Keratinocyte (primary cell): ENCODE data around the gene HSPG2. TPM values are rescaled to one million over a fixed set of nuclear protein-coding genes. Genes with fewer than 3 reads are reported as not detected.

Experiments
- DNase-seq: peaks from one replicate; pipeline ENCODE4 v3.0.0-alpha.2; 2011; ENCODE audit warnings: low read depth, missing footprints, low spot score
- FAIRE-seq: peaks from 2 replicates; lab custom pipeline; 2011; peaks lifted over from hg19 to GRCh38; lab: Jason Lieb, UNC
- H2AFZ ChIP-seq: 2 replicates; pipeline ENCODE4 v1.6.0; 2012; ENCODE audit warnings: low read length, control low read depth, inconsistent platforms; ENCODE audit not compliant: control insufficient read depth
- H3K27ac ChIP-seq: 2 replicates; pipeline ENCODE4 v1.5.1; 2011; ENCODE audit warnings: low read length; ENCODE audit not compliant: control insufficient read depth, insufficient read depth
- H3K27me3 ChIP-seq: 3 replicates; pipeline ENCODE4 v1.6.0; 2011; ENCODE audit warnings: low read length; ENCODE audit not compliant: control insufficient read depth, insufficient read depth; ENCODE audit errors: extremely low read depth
- H3K36me3 ChIP-seq, 2 experiments: 2 replicates in 1 of 2; 3 replicates in 1 of 2; pipeline ENCODE4 v1.5.1; 2011; ENCODE audit warnings: low read length in 2 of 2, mild to moderate bottlenecking in 1 of 2; ENCODE audit not compliant: control insufficient read depth in 2 of 2, insufficient read depth in 2 of 2; ENCODE audit errors: extremely low read depth in 1 of 2
- H3K4me1 ChIP-seq: 3 replicates; pipeline ENCODE4 v1.5.1; 2011; ENCODE audit warnings: low read length; ENCODE audit not compliant: control insufficient read depth, insufficient read depth; ENCODE audit errors: extremely low read depth
- H3K4me2 ChIP-seq: 3 replicates; pipeline ENCODE4 v1.6.0; 2011; ENCODE audit warnings: low read depth, low read length; ENCODE audit not compliant: control insufficient read depth, insufficient read depth; ENCODE audit errors: extremely low read depth
- H3K4me3 ChIP-seq, 3 experiments: fragments of 200-600 bp in 1 of 3; sonication (generic) in 1 of 3; 2 replicates in 2 of 3; 3 replicates in 1 of 3; pipeline ENCODE4 v1.5.1; 2011 to 2016; ENCODE audit warnings: low read length in 3 of 3, mild to moderate bottlenecking in 3 of 3, control low read depth in 2 of 3, inconsistent platforms in 1 of 3, low read depth in 1 of 3, mixed read lengths in 1 of 3, mixed run types in 1 of 3, moderate library complexity in 1 of 3; ENCODE audit not compliant: control insufficient read depth in 2 of 3, insufficient read depth in 2 of 3; ENCODE audit errors: extremely low read depth in 1 of 3
- H3K79me2 ChIP-seq: 2 replicates; pipeline ENCODE4 v1.6.0; 2012; ENCODE audit warnings: low read length; ENCODE audit not compliant: control insufficient read depth, insufficient read depth
- H3K9ac ChIP-seq: 3 replicates; pipeline ENCODE4 v1.6.0; 2011; ENCODE audit warnings: low read length; ENCODE audit not compliant: control insufficient read depth, insufficient read depth; ENCODE audit errors: extremely low read depth
- H3K9me1 ChIP-seq: 3 replicates; pipeline ENCODE4 v1.6.0; 2011; ENCODE audit warnings: low read length; ENCODE audit not compliant: control insufficient read depth, insufficient read depth; ENCODE audit errors: extremely low read depth
- H3K9me3 ChIP-seq: 2 replicates; pipeline ENCODE4 v1.5.1; 2012; ENCODE audit warnings: low read depth, low read length; ENCODE audit not compliant: control insufficient read depth
- H4K20me1 ChIP-seq: 3 replicates; pipeline ENCODE4 v1.6.0; 2011; ENCODE audit warnings: low read length; ENCODE audit not compliant: control insufficient read depth, insufficient read depth; ENCODE audit errors: extremely low read depth
- CTCF ChIP-seq, 3 experiments: IDR thresholded peaks in 1 of 3; conservative IDR thresholded peaks in 1 of 3; optimal IDR thresholded peaks in 1 of 3; 2 replicates in 2 of 3; 3 replicates in 1 of 3; pipeline versions ENCODE3 to v1.5.1; 2011; ENCODE audit warnings: low read length in 3 of 3, mild to moderate bottlenecking in 3 of 3, moderate library complexity in 2 of 3, control low read depth in 1 of 3, inconsistent platforms in 1 of 3; ENCODE audit not compliant: insufficient read depth in 2 of 3; ENCODE audit errors: extremely low read depth in 1 of 3
- EZH2 ChIP-seq: IDR thresholded peaks from one replicate; pipeline ENCODE4 v1.6.1; 2012; ENCODE audit warnings: inconsistent platforms, mild to moderate bottlenecking, low read length, moderate library complexity
- dilution Hi-C: fragments of 300-500 bp; cut with MboI; formaldehyde crosslinking; loops from one replicate; pipeline ENCODE4 v1.7.0; 2020; ENCODE audit warnings: low sequenced_read_pairs; ENCODE audit not compliant: extremely low pct_ligation_motif_present
- polyA plus RNA-seq, 5 experiments: library from polyadenylated mRNA; depleted of rRNA in 3 of 5; stranded (reverse) in 3 of 5; stranded (forward) in 1 of 5; unstranded in 1 of 5; fragments of >200 nt; gene quantifications; 1 replicate in 1 of 5; 2 replicates in 3 of 5; 3 replicates in 1 of 5; pipeline versions ENCODE4 v1.2.1 to v1.2.3, GENCODE V29; 2011 to 2012; ENCODE audit warnings: missing spikeins in 2 of 5, low read depth in 1 of 5, low replicate concordance in 1 of 5

HSPG2 gene
- polyA plus RNA-seq, 1 donor (not counting 4 experiments of a cell fraction or from before 2014, with no cell fraction given): 9.0 TPM

- H3K27me3 ChIP-seq: no peaks in the 10 kb centered on the region
- H3K36me3 ChIP-seq: peaks cover 21 to 58% of the 10 kb centered on the region in 2 experiments
- no peaks in the 10 kb centered on the region for H4K20me1 ChIP-seq
- dilution Hi-C loops: no loop called here
- H3K9me1 ChIP-seq: no peaks in the 10 kb centered on the region
- H3K27ac ChIP-seq: no peak overlapping the region
- no peak overlapping the region for H3K4me2 ChIP-seq
- no peak for FAIRE-seq
- peaks cover 4% of the 10 kb centered on the region for H3K4me1 ChIP-seq
- H3K9me3 ChIP-seq: no peaks in the 10 kb centered on the region
- no peak overlapping the region for H2AFZ ChIP-seq
- H3K4me3 ChIP-seq: no peak overlapping the region
- no peak overlapping the region for H3K9ac ChIP-seq
- DNase-seq: no peak
- H3K79me2 ChIP-seq: no peaks in the 10 kb centered on the region
- TF ChIP-seq EZH2 (no peak), CTCF (optimal IDR thresholded peaks at IDR 0.05 in 1 of 3, IDR thresholded peaks at IDR 0.05 in 1 of 3, conservative IDR thresholded peaks at IDR 0.05 in 1 of 3; ENCODE audit: extremely low read depth in 1 of 3, insufficient read depth in 2 of 3, low read length in 3 of 3) (no peak)
These were observed 82.4 kb downstream of the HSPG2 start for GRCh38 chr1:21854751-21855131.

GRCh38 chr1:21854090-21854750 is 82.9 kb downstream of the HSPG2 start:
- Histone ChIP-seq H3K79me2 (no peaks in the 10 kb centered on the region), H3K4me2 (no peak overlapping the region), H3K27ac (no peak overlapping the region), H4K20me1 (no peaks in the 10 kb centered on the region), H3K9ac (no peak overlapping the region), H3K27me3 (no peaks in the 10 kb centered on the region), H2AFZ (no peak overlapping the region), H3K4me1 (peaks cover 4% of the 10 kb centered on the region), H3K4me3 (no peak overlapping the region), H3K36me3 (peaks cover 20 to 56% of the 10 kb centered on the region in 2 experiments), H3K9me3 (no peaks in the 10 kb centered on the region), H3K9me1 (no peaks in the 10 kb centered on the region)
- dilution Hi-C loops: no loop called here
- TF ChIP-seq EZH2 (no peak), CTCF (optimal IDR thresholded peaks at IDR 0.05 in 1 of 3, IDR thresholded peaks at IDR 0.05 in 1 of 3, conservative IDR thresholded peaks at IDR 0.05 in 1 of 3; ENCODE audit: extremely low read depth in 1 of 3, insufficient read depth in 2 of 3, low read length in 3 of 3) (no peak)
- FAIRE-seq: no peak
- DNase-seq: no peak
